SW 1271 (cell line): ENCODE results near the gene BLVRB.
"Not testable (repeated sequence)": the region's sequence is repeated elsewhere in the genome, so short reads cannot be mapped to it uniquely, and the experiment has no call there.

Source experiments
- DNase-seq, 2 experiments: peaks; one replicate each; lab custom pipeline; 2025; lab: John Stamatoyannopoulos, UW

BLVRB gene

GRCh38 chr19:40486017-40486416, 20.5 kb upstream of the BLVRB start:
- no peak for DNase-seq

GRCh38 chr19:40475878-40476644, 10.5 kb upstream of the BLVRB start:
- not testable (repeated sequence) for DNase-seq

GRCh38 chr19:40474737-40475136, 9.2 kb upstream of the BLVRB start:
- no peak for DNase-seq

GRCh38 chr19:40472516-40472915, 7.0 kb upstream of the BLVRB start:
- DNase-seq = no peak

GRCh38 chr19:40471111-40471510, 5.6 kb upstream of the BLVRB start:
- no peak for DNase-seq

- no peak for DNase-seq
Measured at GRCh38 chr19:40469011-40469410, 3.5 kb upstream of the BLVRB start.

- DNase-seq = no peak
Measured at GRCh38 chr19:40466985-40467734, 1.6 kb upstream of the BLVRB start, which contains the start of gene SPTBN4. TSS of gene SPTBN4 (plus strand) at chr19:40467001. CDS start at chr19:40472622, 5,621 bp downstream.

- no peak for DNase-seq
Measured at GRCh38 chr19:40466219-40466984, 857 bp upstream of the BLVRB start.

GRCh38 chr19:40465025-40465556, 454 bp downstream of the BLVRB start:
- DNase-seq = no peak

GRCh38 chr19:40464059-40465024, 1.2 kb downstream of the BLVRB start:
- DNase-seq = peak; percentile 39 to 83

GRCh38 chr19:40463587-40464037, 1.9 kb downstream of the BLVRB start:
- not testable (repeated sequence) for DNase-seq

- no peak for DNase-seq
Measured at GRCh38 chr19:40461669-40462221, 3.8 kb downstream of the BLVRB start.

- no peak for DNase-seq
Measured at GRCh38 chr19:40460185-40460584, 5.4 kb downstream of the BLVRB start.

GRCh38 chr19:40458597-40458974, 7.0 kb downstream of the BLVRB start:
- DNase-seq = no peak

GRCh38 chr19:40457953-40458596, 7.5 kb downstream of the BLVRB start:
- DNase-seq = no peak

- DNase-seq = no peak
Measured at GRCh38 chr19:40457048-40457447, 8.5 kb downstream of the BLVRB start.

GRCh38 chr19:40453943-40454342, 11.6 kb downstream of the BLVRB start:
- DNase-seq = not testable (repeated sequence)

- DNase-seq = no peak
Measured at GRCh38 chr19:40453151-40453735, 12.3 kb downstream of the BLVRB start.

- DNase-seq = no peak
Measured at GRCh38 chr19:40452016-40452415, 13.5 kb downstream of the BLVRB start.

GRCh38 chr19:40450664-40451063, 14.9 kb downstream of the BLVRB start:
- DNase-seq = no peak
